ENCODE measurements around the gene MAGI2.
"Not testable (repeated sequence)": the region's sequence is repeated elsewhere in the genome, so short reads cannot be mapped to it uniquely, and the experiment has no call there.

The MAGI2 gene

GRCh38 chr7:78296644-78297371 is 1156.7 kb downstream of the MAGI2 start:
- DNase-seq (ENCODE audit: low read depth) = no peak

DNA sequence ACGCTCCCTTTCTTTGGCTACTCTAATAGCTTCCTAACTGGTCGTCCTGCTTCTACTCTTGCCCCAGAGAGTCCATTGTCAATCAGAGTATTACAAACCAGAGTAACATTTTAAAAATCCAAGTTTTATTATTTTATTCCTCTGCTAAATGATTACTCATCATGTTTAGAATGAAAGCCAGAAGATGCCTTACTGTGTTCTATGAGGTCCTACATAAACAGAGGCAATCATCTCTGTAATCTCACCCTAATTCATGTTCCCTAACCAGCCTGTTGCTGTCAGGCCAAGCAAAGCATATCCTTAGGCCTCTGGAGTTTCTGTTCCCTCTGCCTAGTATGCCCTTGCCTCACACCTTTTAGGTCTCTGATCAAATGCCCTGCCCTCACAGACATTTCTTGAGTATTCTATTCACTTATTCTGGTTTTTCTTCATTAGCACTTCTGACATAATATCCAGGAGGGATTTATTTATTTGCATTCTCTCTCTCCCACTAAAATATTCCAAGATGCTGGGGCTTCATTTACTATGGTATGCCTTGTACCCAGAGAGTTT is 1157.3 kb downstream of the MAGI2 start:
- DNase-seq (ENCODE audit: low read depth) = no peak

DNA sequence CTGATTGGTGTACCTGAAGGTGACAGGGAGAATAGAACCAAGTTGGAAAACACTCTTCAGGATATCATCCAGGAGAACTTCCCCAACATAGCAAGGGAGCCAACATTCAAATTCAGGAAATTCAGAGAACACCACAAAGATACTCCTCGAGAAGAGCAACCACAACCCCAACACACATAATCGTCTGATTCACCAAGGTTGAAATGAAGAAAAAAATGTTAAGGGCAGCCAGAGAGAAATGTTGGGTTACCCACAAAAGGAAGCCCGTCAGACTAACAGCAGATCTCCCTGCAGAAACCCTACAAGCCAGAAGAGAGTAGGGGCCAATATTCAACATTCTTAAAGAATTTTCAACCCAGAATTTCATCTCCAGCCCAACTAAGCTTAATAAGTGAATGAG is 1164.0 kb downstream of the MAGI2 start:
- DNase-seq (ENCODE audit: low read depth) = not testable (repeated sequence)

DNA sequence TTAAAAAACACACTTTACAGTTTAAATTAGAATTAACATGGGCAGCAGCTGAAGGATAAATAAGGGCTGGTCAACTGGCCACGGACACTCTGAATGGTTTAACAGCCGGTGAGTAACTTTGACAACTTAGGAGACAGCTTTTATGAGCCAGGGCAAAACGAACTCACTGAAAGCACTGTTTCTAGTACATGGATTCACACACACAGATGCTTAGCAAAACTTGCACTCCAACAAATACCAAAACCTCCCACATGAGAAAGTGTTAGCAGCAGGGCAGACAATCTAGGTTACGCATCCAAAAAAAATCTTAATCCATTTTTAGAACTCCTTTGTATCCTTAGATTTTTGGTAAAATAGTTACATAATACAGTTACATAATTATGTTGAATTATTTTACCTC is 1168.5 kb downstream of the MAGI2 start:
- DNase-seq (ENCODE audit: low read depth) = no peak

DNA sequence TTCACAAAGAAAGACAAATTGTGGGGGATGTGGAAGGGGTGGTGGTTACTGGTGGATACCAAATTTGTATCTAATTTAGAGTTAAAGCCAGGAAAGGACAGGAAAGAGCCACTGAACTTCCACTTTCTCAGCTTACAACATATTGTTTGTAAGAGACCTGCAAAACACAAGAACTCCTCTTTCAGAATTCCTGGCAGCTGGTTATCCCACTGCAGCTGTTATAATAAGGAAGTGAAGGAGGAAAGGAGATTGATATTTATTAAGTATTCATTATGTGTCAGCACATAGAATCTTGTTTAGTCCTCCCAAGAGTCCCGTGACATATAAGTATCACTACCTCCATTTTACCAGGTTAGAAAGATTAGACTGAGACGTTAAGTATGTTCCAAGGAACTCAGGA is 1173.2 kb downstream of the MAGI2 start:
- DNase-seq (ENCODE audit: low read depth) = no peak

DNA sequence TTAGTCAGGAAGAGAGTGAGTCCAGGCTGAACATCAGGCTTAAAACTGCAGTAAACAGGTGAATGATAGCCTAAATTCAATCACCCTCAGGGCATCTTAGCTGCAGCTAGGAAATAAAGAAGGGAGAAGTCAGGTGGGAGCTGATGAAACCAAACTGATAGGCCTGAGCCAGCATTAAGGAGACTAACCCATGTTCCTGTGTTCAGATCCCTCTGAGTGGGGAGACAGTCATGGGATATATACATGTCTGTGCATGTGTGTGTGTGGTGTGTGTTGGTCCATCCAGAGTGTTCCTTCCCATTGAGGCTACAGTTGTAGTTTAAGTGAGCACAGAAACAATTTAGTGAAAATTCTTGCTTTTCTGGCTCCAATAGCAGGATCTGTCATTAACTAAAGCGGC is 1174.0 kb downstream of the MAGI2 start:
- no peak for DNase-seq (ENCODE audit: low read depth)

GRCh38 chr7:78279032-78279431 is 1174.4 kb downstream of the MAGI2 start:
- DNase-seq (ENCODE audit: low read depth) = no peak

GRCh38 chr7:78267141-78267540 is 1186.3 kb downstream of the MAGI2 start:
- DNase-seq (ENCODE audit: low read depth) = no peak

- DNase-seq (ENCODE audit: low read depth) = no peak
These were observed 1188.0 kb downstream of the MAGI2 start for GRCh38 chr7:78265486-78265885.

DNA sequence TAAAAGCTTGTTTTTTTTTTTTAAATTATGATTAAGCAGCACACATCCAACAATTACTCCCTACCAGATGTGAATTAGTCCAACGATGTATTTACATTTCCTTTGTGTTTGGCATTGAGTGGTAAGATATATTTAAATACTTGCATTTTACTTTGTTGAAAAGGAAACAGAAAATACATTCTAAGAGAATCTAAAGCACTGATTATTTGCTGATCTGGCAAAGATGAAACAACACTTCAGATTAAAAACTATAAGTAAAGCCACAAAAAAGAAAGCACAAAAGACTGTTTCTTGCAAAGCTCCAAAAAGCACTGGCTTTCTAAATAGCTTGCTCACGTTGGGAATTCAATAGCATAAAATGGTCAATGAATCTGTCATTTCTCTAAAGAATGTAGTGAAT is 1188.4 kb downstream of the MAGI2 start:
- DNase-seq (ENCODE audit: low read depth) = no peak

GRCh38 chr7:78264105-78264504 is 1189.4 kb downstream of the MAGI2 start:
- no peak for DNase-seq (ENCODE audit: low read depth)

DNA sequence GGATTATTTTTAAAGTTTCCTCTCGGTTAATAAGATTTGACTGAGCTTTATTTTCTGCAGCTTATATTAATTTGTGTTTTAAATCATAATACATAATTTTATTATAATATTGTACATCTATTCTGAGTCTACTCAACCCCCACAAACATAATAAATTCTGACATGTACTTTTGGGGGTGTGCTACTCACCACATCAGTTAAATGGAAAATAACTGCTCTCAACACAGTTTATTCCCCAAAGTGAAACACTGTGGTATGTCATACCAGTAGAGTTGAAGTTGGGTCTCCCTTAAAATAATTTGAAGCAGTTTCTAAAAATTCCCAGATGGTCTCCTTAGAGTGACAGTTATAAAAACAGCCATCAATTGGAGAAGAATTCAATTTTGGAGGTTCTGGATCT is 1191.7 kb downstream of the MAGI2 start:
- DNase-seq (ENCODE audit: low read depth) = no peak

DNA sequence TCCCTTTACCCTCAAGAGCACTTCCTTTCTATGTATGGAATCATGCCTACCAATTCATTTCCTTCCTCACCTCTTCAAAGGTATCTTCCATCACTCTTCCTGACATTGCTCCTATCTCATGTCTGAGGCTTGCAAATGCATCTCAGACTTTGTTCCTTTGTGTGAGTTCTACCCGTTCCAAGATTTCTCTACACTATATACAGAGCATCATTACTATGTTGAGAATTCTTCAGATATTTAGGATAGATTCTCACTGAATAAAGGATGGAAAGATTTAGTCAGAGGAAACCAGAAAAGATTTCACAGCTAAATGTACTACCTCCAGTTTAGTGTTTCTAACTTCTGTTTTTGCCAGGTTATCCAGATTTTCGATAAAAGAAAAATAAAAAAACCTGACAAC is 1192.2 kb downstream of the MAGI2 start:
- no peak for DNase-seq (ENCODE audit: low read depth)

- DNase-seq (ENCODE audit: low read depth) = no peak
These were observed 1192.6 kb downstream of the MAGI2 start for GRCh38 chr7:78260826-78261225.

DNA sequence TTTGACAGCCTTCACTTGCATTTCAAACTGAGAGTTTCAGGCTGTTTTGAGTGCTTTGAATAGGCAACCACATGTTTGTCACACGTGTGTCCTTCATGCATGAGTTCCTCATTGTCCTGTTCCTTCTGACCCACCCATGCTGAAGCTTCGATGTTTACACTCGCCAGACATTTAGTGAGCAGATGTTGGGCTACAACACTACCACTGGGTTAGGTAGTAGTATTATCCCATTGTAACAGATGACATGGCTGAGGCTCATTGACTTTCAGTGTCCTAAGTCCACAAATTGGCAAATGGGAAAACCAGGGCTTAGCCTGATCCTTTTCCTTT is 1198.8 kb downstream of the MAGI2 start:
- no peak for DNase-seq (ENCODE audit: low read depth)

DNA sequence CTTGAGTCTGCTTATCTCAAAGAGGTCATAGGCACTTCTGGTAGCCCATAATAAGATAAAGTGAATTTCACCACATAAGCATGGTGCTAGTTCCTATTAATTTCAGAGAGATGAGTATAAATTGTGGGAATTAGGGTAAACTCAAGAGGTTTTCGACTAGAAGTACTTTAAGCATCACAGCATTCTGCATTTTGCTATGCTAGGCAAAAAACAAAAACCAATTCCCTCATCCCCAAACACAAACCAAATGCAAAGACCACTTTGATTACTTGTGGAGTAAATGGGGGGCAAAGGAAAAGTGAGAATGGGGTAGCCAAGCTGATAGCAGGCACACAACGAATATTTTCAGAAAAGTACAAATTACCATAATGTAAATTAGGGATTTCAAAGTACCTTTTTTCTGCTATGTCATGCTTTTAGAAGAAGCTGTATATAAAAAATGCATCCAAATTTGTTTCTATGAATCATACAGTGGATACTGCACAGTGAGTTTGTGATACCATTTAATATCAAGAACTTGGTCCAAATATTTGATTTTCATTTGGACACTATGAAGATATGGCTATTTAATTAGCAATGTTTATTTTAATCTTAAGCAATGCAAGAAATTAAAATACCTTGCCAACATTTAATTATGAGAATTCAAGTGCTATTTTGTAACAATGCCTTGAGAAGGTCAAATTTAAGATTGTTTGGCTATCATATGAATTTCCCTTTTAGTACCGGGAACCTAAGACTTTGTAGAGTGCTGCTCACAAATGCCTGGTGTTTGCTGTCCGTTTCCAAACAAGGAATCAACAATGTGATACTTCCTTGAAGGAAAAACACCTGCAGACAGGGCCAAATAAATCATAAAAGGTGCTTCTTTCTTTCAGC is 1199.4 kb downstream of the MAGI2 start:
- no peak for DNase-seq (ENCODE audit: low read depth)

DNA sequence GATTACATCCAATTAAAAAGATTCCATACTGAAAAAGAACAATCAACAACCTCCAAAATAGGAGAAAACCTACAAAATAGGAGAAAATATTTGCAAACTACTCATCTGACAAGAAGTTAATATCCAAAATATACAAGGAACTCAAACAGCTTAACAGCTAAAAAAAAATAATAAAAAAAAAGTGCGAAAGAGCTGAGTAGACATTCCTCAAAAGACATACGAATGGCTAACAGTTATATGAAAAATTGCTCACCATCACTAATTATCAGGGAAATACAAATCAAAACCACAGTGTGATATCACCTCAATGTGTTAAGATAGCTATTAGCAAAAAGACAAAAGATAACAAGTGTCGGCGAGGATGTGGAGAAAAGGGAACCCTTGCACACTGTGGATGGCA is 1204.6 kb downstream of the MAGI2 start:
- no peak for DNase-seq (ENCODE audit: low read depth)

GRCh38 chr7:78247910-78248689 is 1205.4 kb downstream of the MAGI2 start:
- no peak for DNase-seq (ENCODE audit: low read depth)

- DNase-seq (ENCODE audit: low read depth) = not testable (repeated sequence)
These were observed 1213.3 kb downstream of the MAGI2 start for GRCh38 chr7:78240179-78240578.

GRCh38 chr7:78234634-78235033 is 1218.8 kb downstream of the MAGI2 start:
- DNase-seq (ENCODE audit: low read depth) = no peak

- DNase-seq (ENCODE audit: low read depth) = no peak
These were observed 1220.7 kb downstream of the MAGI2 start for GRCh38 chr7:78232806-78233205.

DNA sequence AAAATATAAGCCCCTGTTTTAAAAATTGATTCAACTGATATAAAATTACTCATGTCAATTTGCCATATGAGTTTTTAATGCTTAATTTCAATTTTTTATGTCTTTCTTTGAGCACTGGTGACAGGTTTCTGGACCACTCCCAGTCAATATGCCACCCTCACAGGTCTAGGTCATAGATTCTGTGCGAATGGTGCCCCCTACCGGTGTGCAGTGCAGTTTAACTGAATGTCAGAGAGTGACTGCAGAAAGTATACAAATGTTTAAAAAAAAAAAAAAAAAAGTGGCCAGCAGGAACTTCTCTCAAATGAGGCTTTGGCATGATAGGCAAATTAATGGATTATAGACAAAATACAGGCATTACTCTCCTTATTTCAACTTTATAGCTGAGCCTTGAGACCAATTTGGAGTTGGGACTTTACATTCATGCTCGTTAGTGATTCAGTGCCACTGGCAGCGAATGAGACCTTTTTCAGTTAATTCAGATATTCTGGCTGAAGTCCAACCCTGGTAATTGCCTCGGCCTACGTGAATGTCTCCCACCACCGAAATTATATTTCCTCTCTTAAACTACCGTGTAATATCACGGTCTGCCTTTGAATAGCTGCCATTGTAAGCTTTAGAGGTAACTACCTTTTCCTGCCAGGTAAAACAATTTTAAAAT is 1227.3 kb downstream of the MAGI2 start:
- DNase-seq (ENCODE audit: low read depth) = no peak
